GM18505 (cell line): Measurements from ENCODE around the gene PASD1.
A peak's percentile ranks its signal among the peaks of the same experiment; 100 is the strongest.
"Not testable (repeated sequence)": the region's sequence is repeated elsewhere in the genome, so short reads cannot be mapped to it uniquely, and the experiment has no call there.

Source experiments
- ATAC-seq: cut with Tn5 transposase; IDR thresholded peaks from one replicate; pipeline ENCODE4 v1.9.1; 2021; ENCODE audit not compliant: unreplicated experiment
- POLR2A ChIP-seq: IDR thresholded peaks from 4 replicates; pipeline ENCODE4 v1.6.1; 2011; ENCODE audit warnings: borderline replicate concordance; ENCODE audit not compliant: insufficient read depth, insufficient read length; ENCODE audit errors: extremely low read depth

The PASD1 gene

DNA sequence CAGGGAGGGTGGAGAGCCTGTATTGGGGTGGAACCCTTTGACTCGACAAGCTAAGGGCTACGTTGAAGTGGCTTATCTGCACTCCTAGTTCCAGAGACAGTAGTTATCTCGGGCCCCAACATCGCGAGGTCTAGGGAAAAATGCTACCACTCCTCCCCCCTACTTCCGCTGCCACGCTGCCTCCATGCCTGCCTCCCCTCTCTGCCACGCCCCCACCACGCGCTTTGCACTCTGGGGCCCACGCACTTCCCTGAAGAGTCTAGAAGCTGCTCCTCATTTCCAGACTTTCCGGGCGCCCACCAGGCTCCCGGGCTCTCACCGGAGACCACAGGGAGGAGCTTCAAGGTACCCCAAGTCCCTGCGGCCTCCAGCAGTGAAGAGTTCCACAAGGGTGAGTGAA lies at the start of gene PASD1:
PASD1 (plus strand) TSS at position 227 of the 400 bp plus-strand sequence. CDS start 37,879 bp downstream, outside the sequence.
- ATAC-seq, result no peak
- no peak for TF ChIP-seq POLR2A

DNA sequence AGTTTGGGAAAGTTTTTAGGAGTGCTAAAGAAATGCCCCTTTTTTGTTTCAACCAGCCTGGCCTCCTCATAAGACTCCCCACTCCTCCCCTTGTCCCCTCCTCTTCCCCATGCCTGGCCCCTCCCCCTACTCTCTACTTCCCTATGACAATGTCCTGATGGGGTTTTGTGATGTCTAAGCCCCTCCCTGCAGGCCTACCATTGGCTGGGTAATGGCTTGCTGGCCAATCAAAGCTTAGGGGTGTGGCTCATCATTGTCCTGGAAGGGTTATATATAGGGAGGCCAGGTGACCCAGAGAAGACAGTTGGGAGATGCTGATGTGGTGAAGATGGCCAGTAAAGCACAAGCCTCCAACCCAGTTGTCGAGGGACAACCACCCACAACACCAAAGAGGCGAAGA lies 48.2 kb upstream of the PASD1 start:
- ATAC-seq, result no peak
- no peak for TF ChIP-seq POLR2A

DNA sequence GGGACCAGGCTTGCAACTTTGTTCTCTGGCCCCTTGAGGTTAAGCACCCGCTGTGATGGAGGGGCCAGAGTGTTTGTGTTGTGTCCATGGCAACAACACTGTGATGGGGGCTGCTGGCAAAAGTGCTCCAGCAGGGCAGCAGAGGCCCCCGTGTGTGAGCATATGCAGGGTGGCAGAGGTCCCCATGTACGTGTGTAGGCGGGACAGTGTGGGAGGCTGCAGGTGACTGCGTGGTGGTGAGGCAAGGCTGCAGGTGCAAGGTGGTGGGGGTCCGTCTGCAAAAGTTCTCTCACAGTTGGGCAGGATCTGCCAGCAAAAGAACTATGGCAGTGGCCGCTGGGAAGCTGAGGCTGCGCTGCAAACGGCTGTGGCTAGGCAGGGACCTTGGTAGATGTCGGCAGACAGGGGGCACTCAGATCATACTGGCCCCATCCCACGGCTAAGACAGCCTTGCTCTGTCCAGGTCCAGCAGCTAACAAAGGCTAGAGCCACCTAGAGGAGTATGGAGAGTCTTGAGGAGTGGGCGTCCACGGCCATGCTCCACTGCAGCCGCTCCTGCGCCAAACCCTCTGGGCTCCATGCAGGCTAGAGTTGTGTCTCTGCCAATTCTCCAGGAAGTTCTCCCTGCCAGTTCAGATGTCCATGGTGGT lies 46.8 kb upstream of the PASD1 start:
- no peak for ATAC-seq
- TF ChIP-seq POLR2A, result no peak

DNA sequence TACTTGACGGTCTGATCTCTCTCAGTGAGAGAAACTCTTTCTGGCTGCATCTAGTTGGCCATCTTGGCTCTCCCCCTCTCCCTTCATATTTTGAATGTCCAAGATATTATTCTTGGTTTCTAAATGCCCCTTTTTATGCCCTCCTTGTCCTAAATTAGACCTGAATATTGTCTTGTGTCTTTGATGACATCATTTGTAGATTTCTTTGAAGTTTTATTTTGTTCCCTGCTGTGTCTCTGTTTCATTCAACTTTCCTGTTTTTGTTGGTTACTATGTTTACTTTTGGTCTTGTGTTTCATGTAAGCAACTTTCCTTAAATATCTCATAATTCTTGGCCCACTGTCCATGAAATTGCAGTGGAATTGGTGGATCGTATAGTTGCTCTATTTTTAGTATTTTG lies 46.1 kb upstream of the PASD1 start:
- ATAC-seq, result no peak
- TF ChIP-seq POLR2A, result no peak

GRCh38 chrX:151523351-151523750 lies 40.1 kb upstream of the PASD1 start:
- TF ChIP-seq POLR2A, result no peak
- ATAC-seq, result no peak

DNA sequence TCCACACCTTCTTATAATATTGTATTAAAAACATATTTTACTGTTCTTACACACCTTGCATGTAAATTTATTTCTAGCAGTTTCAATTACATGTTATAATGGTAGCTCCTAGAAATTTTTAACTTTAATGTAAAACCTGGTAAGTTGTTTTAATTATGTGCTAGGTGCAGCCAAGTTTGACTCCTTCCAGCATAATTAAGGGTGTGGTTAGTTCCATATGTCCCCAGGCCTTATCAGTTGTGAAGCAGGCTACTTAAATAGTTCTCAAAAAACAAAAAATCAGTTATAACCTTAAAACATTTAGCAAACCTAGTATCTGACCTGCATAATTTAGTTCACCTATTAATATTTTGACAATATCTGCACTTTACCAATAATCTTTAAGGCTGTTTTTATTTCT lies 26.9 kb upstream of the PASD1 start:
- no peak for TF ChIP-seq POLR2A
- no peak for ATAC-seq

DNA sequence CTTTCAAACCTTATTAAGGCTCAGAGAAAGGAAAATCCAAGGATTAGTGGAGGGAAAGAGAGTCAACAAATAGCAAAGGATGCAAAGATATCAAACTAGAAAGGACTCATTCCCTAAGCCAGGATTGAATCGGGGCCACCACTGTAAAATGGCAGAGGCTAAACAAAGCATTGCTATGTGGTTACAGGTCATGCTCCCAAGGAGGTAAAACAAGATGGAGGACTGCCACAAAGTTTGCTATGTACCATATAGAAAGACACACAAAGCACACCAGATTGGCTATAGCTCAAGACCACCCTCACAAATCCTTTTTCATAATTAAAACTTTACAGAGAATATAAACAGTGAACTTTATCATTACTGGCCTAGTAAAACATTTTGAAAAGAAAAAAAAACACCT lies 25.9 kb upstream of the PASD1 start:
- TF ChIP-seq POLR2A, result no peak
- ATAC-seq, result no peak

DNA sequence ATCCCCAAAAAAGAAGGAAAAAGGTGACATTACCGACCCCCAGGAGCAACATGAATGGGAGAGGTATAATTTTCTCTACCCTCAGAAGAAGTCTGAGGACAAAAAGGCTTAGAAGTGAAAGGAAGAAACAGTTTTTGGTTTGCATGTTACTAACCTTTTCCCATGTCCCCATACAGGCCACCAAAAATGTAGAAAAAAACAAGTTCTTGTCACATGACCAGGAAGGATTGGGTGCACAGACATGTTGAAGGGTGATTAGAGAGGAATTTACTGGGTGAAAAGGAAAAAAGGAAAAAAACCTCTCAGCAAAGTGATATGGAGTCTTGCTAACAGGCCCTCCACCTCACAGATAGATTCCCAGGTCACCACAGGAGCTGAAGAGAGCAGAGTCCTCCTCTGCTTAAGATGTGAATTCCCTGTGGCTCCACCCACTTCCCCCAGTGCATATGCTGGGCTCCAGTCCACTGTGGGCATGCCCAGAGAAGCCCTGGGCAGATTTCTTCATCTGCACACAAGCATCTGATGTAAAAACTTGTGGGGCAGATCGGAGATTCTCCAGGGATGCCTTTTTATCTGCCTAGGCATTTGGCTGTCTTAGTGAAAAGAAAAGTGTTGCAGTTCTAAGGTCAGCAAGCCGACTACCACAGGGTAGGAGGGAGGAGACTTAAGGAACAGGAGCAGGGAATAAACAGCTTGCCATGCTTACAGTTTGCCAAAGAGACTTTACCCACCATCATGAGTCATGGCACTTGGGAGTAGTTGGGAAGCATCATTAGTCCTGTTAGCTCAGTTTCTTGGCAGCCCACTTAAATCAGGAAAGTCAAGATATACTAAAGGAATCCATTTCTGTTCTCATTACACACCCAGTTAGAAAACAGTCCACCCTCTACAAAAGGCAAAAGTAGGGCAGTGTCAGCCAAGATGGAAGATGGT lies 25.0 kb upstream of the PASD1 start:
- TF ChIP-seq POLR2A, result no peak
- no peak for ATAC-seq

DNA sequence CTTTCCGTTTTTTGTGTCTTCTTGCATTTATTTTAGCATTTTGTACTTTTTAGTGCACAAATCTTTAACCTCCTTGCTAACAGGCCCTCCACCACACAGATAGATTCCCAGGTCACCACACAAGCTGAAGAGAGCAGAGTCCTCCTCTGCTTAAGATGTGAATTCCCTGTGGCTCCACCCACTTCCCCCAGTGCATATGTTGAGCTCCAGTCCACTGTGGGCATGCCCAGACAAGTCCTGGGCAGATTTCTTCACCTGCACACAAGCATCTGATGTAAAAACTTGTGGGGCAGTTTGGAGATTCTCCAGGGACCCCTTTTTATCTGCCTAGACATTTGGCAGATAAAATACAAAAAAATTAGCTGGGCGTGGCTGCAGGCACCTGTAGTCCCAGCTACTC lies 19.8 kb upstream of the PASD1 start:
- ATAC-seq, result peak; percentile 59
- no peak for TF ChIP-seq POLR2A

DNA sequence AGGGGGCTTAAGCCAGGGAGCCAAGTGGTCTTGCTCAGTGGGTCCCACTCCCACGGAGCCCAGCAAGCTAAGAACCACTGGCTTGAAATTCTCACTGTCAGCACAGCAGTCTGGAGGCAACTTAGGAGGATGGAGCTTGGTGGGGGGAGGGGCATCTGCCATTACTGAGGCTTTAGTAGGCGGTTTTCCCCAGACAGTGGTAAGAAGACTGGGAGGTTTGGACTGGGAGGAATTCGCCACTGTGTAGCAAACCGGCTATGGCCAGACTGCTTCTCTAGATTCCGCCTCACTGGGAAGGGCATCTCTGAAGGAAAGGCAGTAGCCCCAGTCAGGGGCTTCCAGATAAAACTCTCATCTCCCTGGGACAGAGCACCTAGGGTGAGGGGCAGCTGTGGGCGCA lies 17.2 kb upstream of the PASD1 start:
- ATAC-seq, result not testable (repeated sequence)

DNA sequence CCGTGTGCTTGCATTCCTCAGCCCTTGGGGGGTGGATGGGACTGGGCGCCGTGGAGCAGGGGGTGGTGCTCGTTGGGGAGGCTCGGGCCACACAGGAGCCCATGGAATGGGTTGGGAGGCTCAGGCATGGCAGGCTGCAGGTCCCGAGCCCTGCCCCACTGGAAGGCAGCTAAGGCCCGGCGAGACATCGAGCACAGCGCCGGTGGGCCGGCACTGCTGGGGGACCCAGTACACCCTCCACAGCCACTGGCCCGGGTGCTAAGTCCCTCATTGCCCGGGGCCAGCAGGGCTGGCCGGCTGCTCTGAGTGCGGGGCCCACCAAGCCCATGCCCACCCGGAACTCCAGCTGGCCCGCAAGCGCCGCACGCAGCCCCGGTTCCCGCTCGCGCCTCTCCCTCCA lies 12.3 kb upstream of the PASD1 start:
- ATAC-seq, result not testable (repeated sequence)

- ATAC-seq, result no peak
- no peak for TF ChIP-seq POLR2A
Measured at GRCh38 chrX:151552743-151553142, 10.7 kb upstream of the PASD1 start.

- ATAC-seq, result not testable (repeated sequence)
Measured at GRCh38 chrX:151555301-151555700, 8.2 kb upstream of the PASD1 start.

DNA sequence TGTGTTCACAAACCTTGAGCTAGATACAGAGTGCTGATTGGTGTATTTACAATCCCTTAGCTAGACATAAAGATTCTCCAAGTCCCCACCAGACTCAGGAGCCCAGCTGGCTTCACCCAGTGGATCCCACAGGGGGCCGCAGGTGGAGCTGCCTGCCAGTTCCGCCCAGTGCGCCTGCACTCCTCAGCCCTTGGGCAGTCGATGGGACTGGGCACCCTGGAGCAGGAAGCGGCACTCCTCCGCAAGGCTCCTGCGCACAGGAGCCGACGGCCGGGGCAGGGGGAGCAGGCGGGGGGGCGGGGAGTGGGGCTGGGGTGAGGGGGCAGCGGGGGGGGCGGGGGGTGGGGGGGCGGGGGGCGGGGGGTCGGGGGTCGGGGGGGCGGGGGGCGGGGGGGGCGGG lies 990 bp upstream of the PASD1 start:
- ATAC-seq, result not testable (repeated sequence)

GRCh38 chrX:151563003-151563402 lies 472 bp upstream of the PASD1 start:
- ATAC-seq, result not testable (repeated sequence)
